K562 (cell line): ENCODE measurements around the gene TRMT44.

Experiments
- ARNT ChIP-seq, 2 experiments: fragments of 450-650 bp; IDR thresholded peaks; 2 replicates each; pipeline ENCODE4 v1.6.1; 2016; ENCODE audit warnings: mild to moderate bottlenecking in 1 of 2
- E2F1 ChIP-seq: sonication (generic); formaldehyde crosslinking; IDR thresholded peaks from 2 replicates; pipeline ENCODE4 v1.8.1; 2023; ENCODE audit warnings: mild to moderate bottlenecking, missing genetic modification reagents, moderate library complexity
- EP300 ChIP-seq: IDR thresholded peaks from 2 replicates; pipeline ENCODE4 v1.6.1; 2012; ENCODE audit warnings: low read length, improper control_type of control experiment
- ETV1 ChIP-seq: fragments of 450-650 bp; conservative IDR thresholded peaks from 2 replicates; pipeline ENCODE4 v1.6.1; 2016; ENCODE audit warnings: missing genetic modification characterization, control low read depth, low read depth, missing compliant biosample characterization
- FOXO4 ChIP-seq: fragments of 450-650 bp; formaldehyde crosslinking; IDR thresholded peaks from 2 replicates; pipeline ENCODE4 v1.4.0; 2020; ENCODE audit warnings: mild to moderate bottlenecking, moderate library complexity
- JUN ChIP-seq, 2 experiments: sonication (generic) in 1 of 2; formaldehyde crosslinking in 1 of 2; IDR thresholded peaks; 2 replicates each; pipeline versions ENCODE4 v1.6.1 to v1.8.0; 2012 to 2022; ENCODE audit warnings: borderline replicate concordance in 2 of 2, mild to moderate bottlenecking in 2 of 2, improper control_type of control experiment in 1 of 2, low read depth in 1 of 2, low read length in 1 of 2, missing genetic modification reagents in 1 of 2
- KAT7 ChIP-seq: sonication (generic); formaldehyde crosslinking; IDR thresholded peaks from 2 replicates; pipeline ENCODE4 v1.8.0; 2022; ENCODE audit warnings: missing genetic modification reagents, mild to moderate bottlenecking, borderline replicate concordance
- KDM1A ChIP-seq, 2 experiments: fragments of 450-650 bp; IDR thresholded peaks; 2 replicates each; pipeline ENCODE4 v1.6.1; 2016; ENCODE audit warnings: mild to moderate bottlenecking in 2 of 2
- MXI1 ChIP-seq: IDR thresholded peaks from 2 replicates; pipeline ENCODE4 v1.6.1; 2011; ENCODE audit warnings: low read depth, mild to moderate bottlenecking, improper control_type of control experiment, low read length
- POLR2A ChIP-seq: fragments of 450-650 bp; conservative IDR thresholded peaks from 2 replicates; pipeline ENCODE4 v1.6.1; 2016
- TAF7 ChIP-seq: fragments of 450-650 bp; IDR thresholded peaks from 2 replicates; pipeline ENCODE4 v1.6.1; 2016; ENCODE audit warnings: missing genetic modification characterization, missing compliant biosample characterization
- ZNF766 ChIP-seq: fragments of 200-800 bp; sonication (Bioruptor generic); conservative IDR thresholded peaks from 2 replicates; pipeline ENCODE4 v1.6.1; 2016; ENCODE audit warnings: missing genetic modification characterization, missing compliant biosample characterization

DNA sequence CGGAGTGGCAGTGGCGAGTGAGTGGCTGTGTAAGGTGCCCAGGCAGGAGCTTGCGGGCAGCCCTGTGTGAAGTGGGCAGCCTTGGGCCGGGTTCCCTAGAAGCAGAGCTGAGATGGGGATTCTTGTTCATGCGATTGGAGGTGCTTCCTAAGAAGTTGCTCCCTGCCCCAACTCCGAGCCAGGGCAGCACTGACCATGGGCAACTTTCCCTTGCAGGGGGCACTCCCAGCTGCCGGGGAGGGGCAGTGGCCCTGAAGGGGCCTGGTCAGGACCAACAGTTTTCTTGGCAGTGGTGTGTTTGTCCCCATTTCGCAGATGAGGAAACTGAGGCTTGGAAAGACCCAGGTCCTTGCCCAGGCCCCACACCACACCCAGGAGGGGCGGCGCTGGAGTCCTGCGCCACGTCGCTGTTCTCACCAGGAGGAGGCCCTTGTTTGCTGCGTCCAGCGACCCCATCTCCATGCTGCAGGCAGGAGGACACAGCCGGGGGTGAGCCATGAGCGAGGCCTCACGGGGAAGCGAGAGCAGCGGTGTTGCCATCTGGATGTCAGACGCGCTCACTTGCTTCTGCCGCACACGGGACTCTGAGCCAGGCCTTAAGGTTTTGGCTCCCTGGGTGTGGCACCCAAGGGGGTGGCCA lies 68.9 kb downstream of the TRMT44 start:
- TF ChIP-seq EP300 = no peak
- TF ChIP-seq MXI1 = no peak
- TF ChIP-seq ETV1 (tag) = no peak
- TF ChIP-seq POLR2A = no peak
- TF ChIP-seq TAF7 (tag) = no peak
- TF ChIP-seq KDM1A (IDR thresholded peaks at IDR 0.05) = no peak
- no peak for TF ChIP-seq JUN (IDR thresholded peaks at IDR 0.05; ENCODE audit: borderline replicate concordance, low read depth, low read length)
- TF ChIP-seq JUN (CRISPR knock-in tag; IDR thresholded peaks at IDR 0.05; ENCODE audit: borderline replicate concordance) = no peak
- TF ChIP-seq KAT7 = no peak
- no peak for TF ChIP-seq E2F1 (CRISPR knock-in tag)
- no peak for TF ChIP-seq FOXO4
- no peak for TF ChIP-seq ARNT (IDR thresholded peaks at IDR 0.05)
- no peak for TF ChIP-seq ZNF766 (CRISPR knock-in tag)
